Neural progenitor cell (in vitro differentiated cells): Measurements from ENCODE around the gene SEMA7A. TPM values are rescaled to one million over a fixed set of nuclear protein-coding genes. Genes with fewer than 3 reads are reported as not detected.
A peak's percentile ranks its signal among the peaks of the same experiment; 100 is the strongest.

Source experiments
- DNase-seq: peaks from one replicate; pipeline ENCODE4 v3.0.0-alpha.2; 2016; ENCODE audit warnings: low spot score
- H2AFZ ChIP-seq: fragments of 200-600 bp; sonication (generic); replicated peaks from 2 replicates; pipeline ENCODE4 v1.6.1; 2016; ENCODE audit warnings: antibody characterized with exemption
- H3F3A ChIP-seq: fragments of 200-600 bp; sonication (generic); 2 replicates; pipeline ENCODE4 v1.6.1; 2016; ENCODE audit warnings: antibody characterized with exemption, low read depth
- H3K27ac ChIP-seq: fragments of 200-600 bp; sonication (generic); 2 replicates; pipeline ENCODE4 v1.5.1; 2016; ENCODE audit warnings: mild to moderate bottlenecking
- H3K27me3 ChIP-seq: fragments of 200-600 bp; sonication (generic); 2 replicates; pipeline ENCODE4 v1.6.1; 2016; ENCODE audit warnings: mild to moderate bottlenecking, moderate library complexity
- H3K36me3 ChIP-seq: fragments of 200-600 bp; sonication (generic); 2 replicates; pipeline ENCODE4 v1.5.1; 2016
- H3K4me1 ChIP-seq: fragments of 200-600 bp; sonication (generic); 2 replicates; pipeline ENCODE4 v1.6.1; 2016; ENCODE audit warnings: mixed run types
- H3K4me2 ChIP-seq: fragments of 200-600 bp; sonication (generic); 2 replicates; pipeline ENCODE4 v1.6.1; 2016
- H3K4me3 ChIP-seq: fragments of 200-600 bp; sonication (generic); 2 replicates; pipeline ENCODE4 v1.5.1; 2016
- H3K79me2 ChIP-seq: fragments of 200-600 bp; sonication (generic); 2 replicates; pipeline ENCODE4 v1.6.1; 2016; ENCODE audit warnings: low read depth
- H3K9ac ChIP-seq: fragments of 200-600 bp; sonication (generic); 2 replicates; pipeline ENCODE4 v1.6.1; 2016
- H3K9me3 ChIP-seq: fragments of 200-600 bp; sonication (generic); 2 replicates; pipeline ENCODE4 v1.5.1; 2016; ENCODE audit warnings: low read depth
- H4K20me1 ChIP-seq: fragments of 200-600 bp; sonication (generic); 2 replicates; pipeline ENCODE4 v1.6.1; 2016; ENCODE audit warnings: low read depth
- H3K27ac Mint-ChIP-seq: 3 replicates; pipeline ENCODE4 v1.8.0; 2021; ENCODE audit warnings: mixed read lengths
- H3K27me3 Mint-ChIP-seq: 2 replicates; pipeline ENCODE4 v1.8.0; 2022; ENCODE audit warnings: low read depth, mild to moderate bottlenecking, inconsistent platforms, moderate library complexity, mixed read lengths; ENCODE audit not compliant: insufficient read depth
- H3K36me3 Mint-ChIP-seq: 3 replicates; pipeline ENCODE4 v1.8.0; 2021; ENCODE audit warnings: mixed read lengths
- H3K4me1 Mint-ChIP-seq: 3 replicates; pipeline ENCODE4 v1.8.0; 2021; ENCODE audit warnings: mixed read lengths
- H3K4me3 Mint-ChIP-seq: 3 replicates; pipeline ENCODE4 v1.8.0; 2021; ENCODE audit warnings: mild to moderate bottlenecking, moderate library complexity, mixed read lengths
- H3K9me3 Mint-ChIP-seq: 3 replicates; pipeline ENCODE4 v1.8.0; 2020; ENCODE audit warnings: mixed read lengths
- CTCF ChIP-seq: fragments of 200-600 bp; sonication (generic); IDR thresholded peaks from 2 replicates; pipeline ENCODE4 v1.5.1; 2017; ENCODE audit warnings: antibody characterized with exemption, mild to moderate bottlenecking
- EZH2 ChIP-seq: fragments of 200-600 bp; sonication (generic); IDR thresholded peaks from 2 replicates; pipeline ENCODE4 v1.6.1; 2017; ENCODE audit warnings: antibody characterized with exemption, mild to moderate bottlenecking, moderate library complexity
- EZH2phosphoT487 ChIP-seq: fragments of 200-600 bp; sonication (generic); IDR thresholded peaks from 2 replicates; pipeline ENCODE4 v1.6.1; 2017; ENCODE audit warnings: antibody characterized with exemption
- total RNA-seq: library from RNA; depleted of rRNA; stranded (reverse); fragments of >200 nt; gene quantifications from 2 replicates; pipeline ENCODE4 v1.2.3, GENCODE V29; 2015; ENCODE audit warnings: low replicate concordance

The SEMA7A gene
- total RNA-seq, 1 donor from 2014 or later = 3.5 TPM

GRCh38 chr15:74384881-74385643 lies 48.7 kb downstream of the SEMA7A start:
- no peak for TF ChIP-seq CTCF
- no peak for TF ChIP-seq EZH2phosphoT487
- TF ChIP-seq EZH2 = no peak
- Mint-ChIP-seq H3K4me1 (peaks cover 9% of the 10 kb centered on the region), H3K9me3 (no peaks in the 10 kb centered on the region), H3K4me3 (no peak overlapping the region), H3K27ac (no peak overlapping the region), H3K36me3 (no peaks in the 10 kb centered on the region), H3K27me3 (peaks cover 7% of the 10 kb centered on the region)
- DNase-seq = no peak
- H3K27me3 ChIP-seq = no peaks in the 10 kb centered on the region
- H3K4me2 ChIP-seq = no peak overlapping the region
- H3K4me3 ChIP-seq = no peak overlapping the region
- H3K79me2 ChIP-seq = no peaks in the 10 kb centered on the region
- no peak overlapping the region for H3K27ac ChIP-seq
- H3K9ac ChIP-seq = no peak overlapping the region
- peaks cover 19% of the 10 kb centered on the region for H3K4me1 ChIP-seq
- H3K36me3 ChIP-seq = no peaks in the 10 kb centered on the region
- H2AFZ ChIP-seq = peak overlapping the region; percentile 55
- no peaks in the 10 kb centered on the region for H3F3A ChIP-seq
- no peaks in the 10 kb centered on the region for H4K20me1 ChIP-seq
- no peaks in the 10 kb centered on the region for H3K9me3 ChIP-seq

GRCh38 chr15:74384566-74384880 lies 49.2 kb downstream of the SEMA7A start:
- Histone ChIP-seq H2AFZ (no peak overlapping the region), H3K9me3 (no peaks in the 10 kb centered on the region), H3K4me2 (no peak overlapping the region), H3F3A (no peaks in the 10 kb centered on the region), H3K27ac (no peak overlapping the region), H3K27me3 (no peaks in the 10 kb centered on the region), H3K4me1 (peaks cover 19% of the 10 kb centered on the region), H3K4me3 (no peak overlapping the region), H4K20me1 (no peaks in the 10 kb centered on the region), H3K36me3 (no peaks in the 10 kb centered on the region), H3K9ac (no peak overlapping the region), H3K79me2 (no peaks in the 10 kb centered on the region)
- Mint-ChIP-seq H3K9me3 (no peaks in the 10 kb centered on the region), H3K36me3 (no peaks in the 10 kb centered on the region), H3K27me3 (peaks cover 7% of the 10 kb centered on the region), H3K27ac (no peak overlapping the region), H3K4me3 (no peak overlapping the region), H3K4me1 (peaks cover 9% of the 10 kb centered on the region)
- DNase-seq = no peak
- no peak for TF ChIP-seq CTCF
- no peak for TF ChIP-seq EZH2phosphoT487
- no peak for TF ChIP-seq EZH2

- peaks cover 11% of the 10 kb centered on the region for H3K4me1 Mint-ChIP-seq
- no peak overlapping the region for H2AFZ ChIP-seq
- H3K27ac ChIP-seq = no peak overlapping the region
- peak overlapping the region; percentile 53 for H3K27ac Mint-ChIP-seq
- no peak overlapping the region for H3K4me3 ChIP-seq
- no peak overlapping the region for H3K4me2 ChIP-seq
- no peak overlapping the region for H3K4me3 Mint-ChIP-seq
- TF ChIP-seq CTCF = no peak
- no peak for TF ChIP-seq EZH2phosphoT487
- no peak for TF ChIP-seq EZH2
- no peaks in the 10 kb centered on the region for H3K27me3 ChIP-seq
- peaks cover 19% of the 10 kb centered on the region for H3K4me1 ChIP-seq
- no peak overlapping the region for H3K9ac ChIP-seq
- no peak for DNase-seq
- H3K36me3 ChIP-seq = no peaks in the 10 kb centered on the region
- H3K9me3 Mint-ChIP-seq = no peaks in the 10 kb centered on the region
- H3F3A ChIP-seq = no peaks in the 10 kb centered on the region
- no peaks in the 10 kb centered on the region for H4K20me1 ChIP-seq
- H3K27me3 Mint-ChIP-seq = peaks cover 7% of the 10 kb centered on the region
- no peaks in the 10 kb centered on the region for H3K79me2 ChIP-seq
- no peaks in the 10 kb centered on the region for H3K9me3 ChIP-seq
- H3K36me3 Mint-ChIP-seq = no peaks in the 10 kb centered on the region
Measured at GRCh38 chr15:74383695-74384565, 49.8 kb downstream of the SEMA7A start.
